SH-SY5Y (cell line): ENCODE results near the gene ITGA3.

ENCODE experiments used
- GATA2 ChIP-seq: IDR thresholded peaks from 2 replicates; pipeline ENCODE4 v1.6.1; 2011; ENCODE audit warnings: mild to moderate bottlenecking, low read depth, low read length
- GATA3 ChIP-seq: IDR thresholded peaks from 2 replicates; pipeline ENCODE4 v1.6.1; 2011; ENCODE audit warnings: low read depth, mild to moderate bottlenecking, low read length, moderate library complexity

- TF ChIP-seq GATA2 (no peak), GATA3 (no peak)
Observed at GRCh38 chr17:50022463-50023130, 33.3 kb upstream of the ITGA3 start.
